HG02798 (cell line): ENCODE measurements around the gene PTPMT1.
"Not testable (repeated sequence)": the region's sequence is repeated elsewhere in the genome, so short reads cannot be mapped to it uniquely, and the experiment has no call there.

Source experiments
- ATAC-seq: cut with Tn5 transposase; IDR thresholded peaks from one replicate; pipeline ENCODE4 v1.9.1; 2021; ENCODE audit warnings: mild to moderate bottlenecking; ENCODE audit not compliant: unreplicated experiment, poor library complexity

The PTPMT1 gene

GRCh38 chr11:47565340-47566148, at the start of gene PTPMT1:
TSS of gene PTPMT1 (plus strand) at chr11:47565599. CDS start at chr11:47565623, 24 bp downstream.
- peak; percentile 93 for ATAC-seq

- ATAC-seq = no peak
These were observed 49.2 kb upstream of the PTPMT1 start for GRCh38 chr11:47516155-47516554.

- no peak for ATAC-seq
These were observed 48.2 kb upstream of the PTPMT1 start for GRCh38 chr11:47516984-47517853.

GRCh38 chr11:47518212-47518964, 47.0 kb upstream of the PTPMT1 start:
- no peak for ATAC-seq

- peak; percentile 59 for ATAC-seq
These were observed 41.7 kb upstream of the PTPMT1 start for GRCh38 chr11:47523490-47524225.

- peak; percentile 29 for ATAC-seq
These were observed 41.0 kb upstream of the PTPMT1 start for GRCh38 chr11:47524291-47524874.

- not testable (repeated sequence) for ATAC-seq
These were observed 39.4 kb upstream of the PTPMT1 start for GRCh38 chr11:47526032-47526431.

GRCh38 chr11:47527186-47527585, 38.2 kb upstream of the PTPMT1 start:
- no peak for ATAC-seq

GRCh38 chr11:47529951-47530350, 35.4 kb upstream of the PTPMT1 start:
- ATAC-seq = no peak

GRCh38 chr11:47530721-47531120, 34.7 kb upstream of the PTPMT1 start:
- ATAC-seq = not testable (repeated sequence)

- no peak for ATAC-seq
These were observed 33.7 kb upstream of the PTPMT1 start for GRCh38 chr11:47531666-47532065.

- no peak for ATAC-seq
These were observed 32.7 kb upstream of the PTPMT1 start for GRCh38 chr11:47532597-47533213.

- no peak for ATAC-seq
These were observed 31.7 kb upstream of the PTPMT1 start for GRCh38 chr11:47533690-47534151.

GRCh38 chr11:47534704-47535251, 30.6 kb upstream of the PTPMT1 start:
- no peak for ATAC-seq

GRCh38 chr11:47536915-47537314, 28.5 kb upstream of the PTPMT1 start:
- ATAC-seq = no peak

GRCh38 chr11:47538741-47539565, 26.4 kb upstream of the PTPMT1 start:
- ATAC-seq = no peak

GRCh38 chr11:47539681-47540039, 25.7 kb upstream of the PTPMT1 start:
- no peak for ATAC-seq

GRCh38 chr11:47541070-47541469, 24.3 kb upstream of the PTPMT1 start:
- ATAC-seq = no peak
